Transverse colon (tissue), 4 donors: Measurements from ENCODE around the gene MRPL1.

ENCODE experiments used
- CTCF ChIP-seq, 5 experiments: fragments of 200-600 bp in 3 of 5; fragments of 450-650 bp in 2 of 5; sonication (generic) in 3 of 5; IDR thresholded peaks; 1 replicate in 2 of 5; 2 replicates in 3 of 5; pipeline ENCODE4 v1.5.1; 2016 to 2017; ENCODE audit warnings: antibody characterized with exemption in 5 of 5, inconsistent platforms in 3 of 5, mild to moderate bottlenecking in 2 of 5, moderate library complexity in 1 of 5
- EP300 ChIP-seq: sonication (generic); formaldehyde crosslinking; IDR thresholded peaks from one replicate; pipeline ENCODE4 v1.6.1; 2017; ENCODE audit warnings: antibody characterized with exemption, low read depth
- POLR2A ChIP-seq: fragments of 450-650 bp; IDR thresholded peaks from one replicate; pipeline ENCODE4 v1.6.1; 2016; ENCODE audit warnings: antibody characterized with exemption, mild to moderate bottlenecking, moderate library complexity
- POLR2AphosphoS5 ChIP-seq, 3 donors: sonication (generic); formaldehyde crosslinking; IDR thresholded peaks; one replicate each; pipeline ENCODE4 v1.6.1; 2016; ENCODE audit warnings: antibody characterized with exemption in 3 of 3

GRCh38 chr4:77922158-77923094 lies 59.8 kb downstream of the MRPL1 start:
- TF ChIP-seq POLR2A (no peak), CTCF (IDR thresholded peaks at IDR 0.05) (no peak), POLR2AphosphoS5 (IDR thresholded peaks at IDR 0.05) (no peak), EP300 (no peak)
